GM19452 (cell line): ENCODE data around the gene CCDC47.
"Not testable (repeated sequence)": the region's sequence is repeated elsewhere in the genome, so short reads cannot be mapped to it uniquely, and the experiment has no call there.

Source experiments
- ATAC-seq: cut with Tn5 transposase; IDR thresholded peaks from one replicate; pipeline ENCODE4 v1.9.1; 2021; ENCODE audit not compliant: unreplicated experiment

The CCDC47 gene

GRCh38 chr17:63740464-63741142 lies 32.8 kb downstream of the CCDC47 start:
- no peak for ATAC-seq

- no peak for ATAC-seq
These were observed 37.7 kb downstream of the CCDC47 start for GRCh38 chr17:63735691-63736090.

- ATAC-seq, result no peak
These were observed 51.0 kb downstream of the CCDC47 start for GRCh38 chr17:63722403-63722802.

- ATAC-seq, result not testable (repeated sequence)
These were observed 53.2 kb downstream of the CCDC47 start for GRCh38 chr17:63720194-63720593.

- no peak for ATAC-seq
These were observed 54.4 kb downstream of the CCDC47 start for GRCh38 chr17:63718988-63719387.

GRCh38 chr17:63716426-63716825 lies 57.0 kb downstream of the CCDC47 start:
- ATAC-seq, result no peak

GRCh38 chr17:63714550-63715277 lies 58.7 kb downstream of the CCDC47 start:
- no peak for ATAC-seq

- ATAC-seq, result no peak
These were observed 64.3 kb downstream of the CCDC47 start for GRCh38 chr17:63709110-63709509.

- no peak for ATAC-seq
These were observed 66.2 kb downstream of the CCDC47 start for GRCh38 chr17:63707151-63707550.

- no peak for ATAC-seq
These were observed 66.9 kb downstream of the CCDC47 start for GRCh38 chr17:63706336-63707082.

- ATAC-seq, result no peak
These were observed 67.7 kb downstream of the CCDC47 start for GRCh38 chr17:63705657-63706056.

- no peak for ATAC-seq
These were observed 68.6 kb downstream of the CCDC47 start for GRCh38 chr17:63704836-63705235.

- ATAC-seq, result no peak
These were observed 69.2 kb downstream of the CCDC47 start for GRCh38 chr17:63704259-63704576.

GRCh38 chr17:63703556-63704258 lies 69.7 kb downstream of the CCDC47 start:
- ATAC-seq, result no peak

GRCh38 chr17:63703029-63703428 lies 70.4 kb downstream of the CCDC47 start:
- no peak for ATAC-seq

GRCh38 chr17:63702721-63703015 lies 70.7 kb downstream of the CCDC47 start:
- no peak for ATAC-seq

- no peak for ATAC-seq
These were observed 71.3 kb downstream of the CCDC47 start for GRCh38 chr17:63701868-63702720.

- no peak for ATAC-seq
These were observed 72.0 kb downstream of the CCDC47 start for GRCh38 chr17:63701456-63701820.

GRCh38 chr17:63700528-63701455 lies 72.6 kb downstream of the CCDC47 start:
- ATAC-seq, result no peak
